HUES64 (cell line): ENCODE data around the gene KDM4B.
A peak's percentile ranks its signal among the peaks of the same experiment; 100 is the strongest.

ENCODE experiments used
- H3K27ac ChIP-seq: 2 replicates; pipeline ENCODE4 v1.7.0; 2013; ENCODE audit warnings: low read depth, low read length, inconsistent platforms
- H3K27me3 ChIP-seq: 2 replicates; pipeline ENCODE4 v1.6.1; 2013; ENCODE audit warnings: mild to moderate bottlenecking, low read length; ENCODE audit not compliant: insufficient read depth
- H3K36me3 ChIP-seq: 2 replicates; pipeline ENCODE4 v1.6.1; 2013; ENCODE audit warnings: mild to moderate bottlenecking, low read length; ENCODE audit not compliant: insufficient read depth
- H3K4me1 ChIP-seq: 2 replicates; pipeline ENCODE4 v1.6.1; 2013; ENCODE audit warnings: mild to moderate bottlenecking, low read length, moderate library complexity; ENCODE audit not compliant: insufficient read depth
- H3K4me3 ChIP-seq: 2 replicates; pipeline ENCODE4 v1.5.1; 2013; ENCODE audit warnings: mild to moderate bottlenecking, low read length, moderate library complexity
- H3K9ac ChIP-seq: 2 replicates; pipeline ENCODE4 v1.6.1; 2013; ENCODE audit warnings: mild to moderate bottlenecking, low read depth, low read length
- H3K9me3 ChIP-seq: 2 replicates; pipeline ENCODE4 v1.6.1; 2013; ENCODE audit warnings: low read depth, low read length; ENCODE audit not compliant: insufficient read depth
- whole genome bisulfite sequencing: fragments of 150-250, 120-280 bp; methylation state at CpG from one replicate; pipeline ENCODE4 v1.1.7; 2013; ENCODE audit warnings: missing lambda C conversion rate; 5-methylcytosine and 5-hydroxymethylcytosine counted together

KDM4B gene

GRCh38 chr19:5121266-5122120 is 152.6 kb downstream of the KDM4B start:
- WGBS = 87% methylated on average over 26 of the region's 28 CpGs
- Histone ChIP-seq H3K27ac (peak overlapping the region; percentile 45; the same call in 1 of the 2 replicates), H3K9me3 (no peaks in the 10 kb centered on the region), H3K27me3 (no peaks in the 10 kb centered on the region), H3K4me1 (peaks cover 9% of the 10 kb centered on the region), H3K4me3 (no peak overlapping the region), H3K9ac (0 out of 2 replicates have a peak overlapping the region, but pooled peaks have one; percentile 12), H3K36me3 (no peaks in the 10 kb centered on the region; the same call in 1 of the 2 replicates)

- Histone ChIP-seq H3K9me3 (no peaks in the 10 kb centered on the region), H3K36me3 (no peaks in the 10 kb centered on the region; the same call in 1 of the 2 replicates), H3K9ac (0 out of 2 replicates have a peak overlapping the region, but pooled peaks have one; percentile 12), H3K27me3 (no peaks in the 10 kb centered on the region), H3K4me3 (no peak overlapping the region), H3K4me1 (peaks cover 9% of the 10 kb centered on the region), H3K27ac (no peak overlapping the region)
- WGBS = 80% methylated on average over 4 of the region's 4 CpGs
Measured at GRCh38 chr19:5122121-5122400, 153.1 kb downstream of the KDM4B start.

- H3K4me3 ChIP-seq = no peak overlapping the region
- H3K27ac ChIP-seq = peak overlapping the region; percentile 51; the same call in 1 of the 2 replicates
- peaks cover 9% of the 10 kb centered on the region for H3K4me1 ChIP-seq
- 94% methylated on average over 30 of the region's 30 CpGs for WGBS
- no peaks in the 10 kb centered on the region; the same call in 1 of the 2 replicates for H3K36me3 ChIP-seq
- no peaks in the 10 kb centered on the region for H3K27me3 ChIP-seq
- H3K9ac ChIP-seq = no peak overlapping the region
- H3K9me3 ChIP-seq = no peaks in the 10 kb centered on the region
Measured at GRCh38 chr19:5122671-5123409, 153.9 kb downstream of the KDM4B start.

- H3K4me3 ChIP-seq = no peak overlapping the region
- H3K36me3 ChIP-seq = no peaks in the 10 kb centered on the region; the same call in 1 of the 2 replicates
- no peak overlapping the region for H3K9ac ChIP-seq
- H3K27me3 ChIP-seq = no peaks in the 10 kb centered on the region
- peak overlapping the region; percentile 51; the same call in 1 of the 2 replicates for H3K27ac ChIP-seq
- no peaks in the 10 kb centered on the region for H3K9me3 ChIP-seq
- WGBS = 52% methylated on average over 11 of the region's 11 CpGs
- peaks cover 9% of the 10 kb centered on the region for H3K4me1 ChIP-seq
Measured at GRCh38 chr19:5123646-5124045, 154.7 kb downstream of the KDM4B start.

GRCh38 chr19:5124111-5124855 is 155.4 kb downstream of the KDM4B start:
- WGBS = 92% methylated on average over 21 of the region's 21 CpGs
- H3K9ac ChIP-seq = no peak overlapping the region
- peaks cover 12% of the 10 kb centered on the region for H3K4me1 ChIP-seq
- H3K27me3 ChIP-seq = no peaks in the 10 kb centered on the region
- H3K4me3 ChIP-seq = no peak overlapping the region
- no peaks in the 10 kb centered on the region; the same call in 1 of the 2 replicates for H3K36me3 ChIP-seq
- no peaks in the 10 kb centered on the region for H3K9me3 ChIP-seq
- H3K27ac ChIP-seq = no peak overlapping the region

DNA sequence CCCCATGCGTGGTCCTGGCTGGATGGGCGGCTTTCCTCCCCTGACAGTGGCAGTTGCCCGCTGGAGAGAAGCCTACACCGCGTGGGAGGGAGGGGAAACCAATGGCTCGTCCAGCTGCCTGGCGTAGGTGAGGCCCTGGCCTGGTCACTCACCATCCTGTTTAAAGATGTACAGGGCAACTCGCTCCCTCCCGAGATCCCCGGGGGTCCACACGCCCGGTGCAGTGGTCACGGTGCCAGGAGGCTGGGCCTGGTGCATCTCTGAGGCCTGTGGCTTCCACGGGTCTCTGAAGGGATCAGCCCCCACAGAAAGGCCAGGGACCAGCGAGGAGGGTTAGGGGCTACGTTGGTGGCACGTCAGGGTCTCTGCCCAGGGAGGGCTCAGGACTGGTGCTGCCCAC is 156.5 kb downstream of the KDM4B start:
- Histone ChIP-seq H3K36me3 (no peaks in the 10 kb centered on the region; the same call in 1 of the 2 replicates), H3K4me3 (no peak overlapping the region), H3K9ac (no peak overlapping the region), H3K4me1 (peaks cover 14% of the 10 kb centered on the region), H3K9me3 (no peaks in the 10 kb centered on the region), H3K27me3 (no peaks in the 10 kb centered on the region), H3K27ac (peak overlapping the region; percentile 61)
- WGBS = 89% methylated on average over 17 of the region's 17 CpGs

DNA sequence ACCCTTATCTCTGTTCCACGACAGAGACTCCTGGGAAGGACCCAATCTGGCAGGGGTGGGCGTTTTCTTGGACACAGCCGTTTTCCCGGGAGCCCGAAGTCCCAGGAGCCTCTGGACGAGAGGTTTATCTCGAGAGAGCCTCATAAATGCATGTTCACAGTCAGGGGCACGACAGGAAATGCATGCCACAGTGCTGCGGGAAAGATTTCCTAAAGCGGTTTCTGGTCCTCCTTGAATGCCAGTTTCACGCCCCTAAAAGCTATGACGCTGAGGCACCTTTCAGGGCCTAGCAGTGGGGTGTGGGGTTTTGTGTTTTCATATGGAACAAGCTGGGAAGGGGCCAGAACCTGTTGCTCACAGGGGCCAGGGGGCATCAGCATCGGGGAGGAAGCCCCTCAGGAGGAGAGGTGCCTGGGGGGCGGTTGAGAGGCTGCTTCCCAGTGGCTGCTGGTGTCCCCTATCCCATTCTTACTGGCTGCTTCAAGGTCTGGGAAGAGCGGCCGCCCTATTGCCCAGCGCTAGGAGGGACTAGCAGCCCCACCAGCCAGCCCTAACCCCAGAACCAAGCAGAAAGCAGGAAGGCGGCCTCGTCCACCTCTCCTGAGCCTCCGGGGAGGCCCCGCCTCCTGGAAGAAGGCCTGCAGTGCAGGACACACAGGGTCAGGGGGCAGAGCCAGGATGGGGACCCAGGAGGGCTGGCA is 157.0 kb downstream of the KDM4B start:
- Histone ChIP-seq H3K4me3 (no peak overlapping the region), H3K27ac (peak overlapping the region; percentile 61; the same call in 1 of the 2 replicates), H3K36me3 (no peaks in the 10 kb centered on the region; the same call in 1 of the 2 replicates), H3K27me3 (no peaks in the 10 kb centered on the region), H3K9ac (peak overlapping the region; percentile 21; the same call in 1 of the 2 replicates), H3K9me3 (no peaks in the 10 kb centered on the region), H3K4me1 (peaks cover 19% of the 10 kb centered on the region)
- WGBS = 49% methylated on average over 21 of the region's 21 CpGs

GRCh38 chr19:5126498-5127223 is 157.7 kb downstream of the KDM4B start:
- no peak overlapping the region for H3K4me3 ChIP-seq
- H3K27me3 ChIP-seq = no peaks in the 10 kb centered on the region
- peak overlapping the region; percentile 21; the same call in 1 of the 2 replicates for H3K9ac ChIP-seq
- H3K27ac ChIP-seq = peak overlapping the region; percentile 58; the same call in 1 of the 2 replicates
- H3K4me1 ChIP-seq = peaks cover 23% of the 10 kb centered on the region
- H3K9me3 ChIP-seq = no peaks in the 10 kb centered on the region
- H3K36me3 ChIP-seq = no peaks in the 10 kb centered on the region; the same call in 1 of the 2 replicates
- 88% methylated on average over 26 of the region's 26 CpGs for WGBS

DNA sequence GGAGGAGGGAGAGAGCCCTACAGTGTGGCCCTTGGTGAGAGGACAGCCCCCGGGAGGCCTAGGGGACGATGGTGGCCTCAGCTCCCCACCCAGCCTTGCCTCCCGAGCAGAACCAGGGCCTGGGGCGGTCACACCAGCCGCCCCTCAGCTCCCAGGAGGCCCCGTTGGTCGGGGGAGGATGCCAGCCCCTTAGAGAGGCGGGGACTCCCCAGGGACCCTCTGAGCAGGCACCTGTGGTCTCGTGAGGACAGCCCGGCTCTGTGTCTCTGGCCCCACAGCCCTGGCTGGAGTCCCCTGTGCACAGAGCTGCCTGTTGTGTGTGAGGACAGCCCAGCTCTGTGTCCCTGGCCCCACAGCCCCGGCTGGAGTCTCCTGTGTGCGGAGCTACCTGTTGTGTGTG is 158.8 kb downstream of the KDM4B start:
- Histone ChIP-seq H3K27ac (peak overlapping the region; percentile 40; the same call in 1 of the 2 replicates), H3K27me3 (no peaks in the 10 kb centered on the region), H3K4me3 (no peak overlapping the region), H3K36me3 (no peaks in the 10 kb centered on the region; the same call in 1 of the 2 replicates), H3K9me3 (no peaks in the 10 kb centered on the region), H3K4me1 (peaks cover 30% of the 10 kb centered on the region), H3K9ac (no peak overlapping the region)
- 71% methylated on average over 12 of the region's 12 CpGs for WGBS
